Activated T-helper 1 cell treated with Interleukin-2 at 50 U/mL for 16 hours (primary cell): ENCODE data around the gene ERRFI1.

ENCODE experiments used
- DNase-seq: peaks from one replicate; pipeline ENCODE4 v3.0.0-alpha.2; 2020; ENCODE audit warnings: low read depth

ERRFI1 gene

DNA sequence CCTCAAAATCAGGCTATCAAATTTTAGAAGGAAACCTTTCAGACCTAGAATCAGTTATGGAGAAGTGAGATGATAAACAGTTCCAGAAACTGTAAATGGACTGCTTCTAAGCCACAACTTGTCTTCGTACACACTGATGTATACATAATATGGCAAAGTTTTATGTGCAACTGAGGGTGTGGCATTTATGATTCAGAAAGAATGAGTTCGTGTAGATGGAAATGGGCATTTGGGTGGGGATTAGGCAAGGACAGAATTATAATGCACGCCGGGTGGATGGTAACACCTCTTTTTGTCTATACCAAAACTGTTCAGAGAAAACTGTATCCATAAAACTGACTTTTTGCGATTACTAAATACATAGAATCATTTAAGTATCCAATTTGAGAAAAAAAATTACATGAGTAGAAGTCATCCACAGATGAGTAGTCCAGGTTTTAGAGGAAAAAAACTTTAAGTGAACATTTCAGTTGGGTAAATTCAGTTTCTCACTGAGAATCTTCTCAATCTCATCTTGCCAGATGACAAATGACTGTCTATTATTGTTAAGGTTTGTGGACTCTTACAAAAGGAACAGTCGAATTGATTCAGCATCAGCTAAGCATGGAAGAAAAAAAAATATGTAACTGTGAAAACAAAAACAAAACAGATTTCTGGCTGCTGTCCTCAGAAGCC, 22.5 kb downstream of the ERRFI1 start:
- DNase-seq: no peak

DNA sequence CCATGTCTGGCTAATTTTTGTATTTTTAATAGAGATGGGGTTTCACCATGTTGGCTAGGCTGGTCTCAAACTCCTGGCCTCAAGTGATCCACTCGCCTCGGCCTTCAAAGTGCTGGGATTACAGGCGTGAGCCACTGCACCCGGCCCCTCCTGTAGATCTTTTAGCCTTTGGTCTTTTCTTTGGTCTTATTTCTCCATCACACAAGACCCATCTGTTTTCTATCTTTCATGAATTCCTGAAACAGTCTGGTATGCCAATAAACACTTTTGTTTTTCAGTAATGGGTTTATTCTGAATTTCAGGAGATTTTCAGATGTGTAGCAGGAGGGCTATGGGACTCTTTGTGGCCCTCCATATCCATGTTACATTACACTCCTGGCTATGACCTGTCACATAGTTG, 23.2 kb downstream of the ERRFI1 start:
- no peak for DNase-seq

DNA sequence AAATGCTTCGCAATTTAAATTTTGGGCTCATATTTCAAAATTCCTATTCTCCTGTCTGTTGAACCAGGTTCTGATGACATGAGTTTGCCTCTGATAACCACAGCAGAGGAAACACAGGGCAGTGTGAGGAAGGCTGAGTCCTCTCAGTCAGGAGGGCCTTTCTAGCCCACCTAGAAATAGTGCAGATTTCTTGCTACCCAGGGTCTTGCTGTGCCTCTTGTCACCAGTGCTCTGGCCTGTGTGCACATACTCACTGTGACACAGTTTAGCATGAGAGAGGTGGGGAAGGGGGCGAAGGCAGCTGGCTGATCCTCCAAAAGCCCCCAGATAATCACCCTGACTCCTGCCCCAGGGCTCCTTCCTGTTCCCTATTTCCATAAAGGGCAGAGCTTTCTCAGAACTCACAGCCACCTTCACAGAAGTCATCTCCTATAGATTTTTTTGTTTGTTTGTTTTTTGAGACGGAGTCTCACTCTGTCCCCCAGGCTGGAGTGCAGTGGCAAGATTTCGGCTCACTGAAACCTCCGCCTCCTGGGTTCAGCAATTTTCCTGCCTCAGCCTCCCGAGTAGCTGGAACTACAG, 23.7 kb downstream of the ERRFI1 start:
- DNase-seq: no peak

DNA sequence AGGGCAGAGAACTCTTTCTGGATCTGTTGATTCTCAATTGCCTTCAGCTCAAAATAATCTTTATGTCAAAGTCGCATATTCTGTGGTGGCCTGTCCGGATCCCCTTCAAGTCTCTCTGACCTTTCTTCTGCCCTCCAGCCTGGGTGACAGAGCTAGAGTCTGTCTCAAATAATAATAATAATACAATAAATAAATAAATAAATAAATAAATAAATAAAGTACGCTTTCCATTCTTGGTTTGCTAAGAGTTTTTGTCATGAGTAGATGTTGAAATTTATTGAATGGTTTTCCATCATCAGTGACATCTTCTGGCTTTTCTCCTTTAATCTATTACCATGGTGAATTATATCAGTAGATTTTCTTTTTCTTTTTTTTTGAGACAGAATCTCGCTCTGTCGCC, 30.7 kb downstream of the ERRFI1 start:
- no peak for DNase-seq

DNA sequence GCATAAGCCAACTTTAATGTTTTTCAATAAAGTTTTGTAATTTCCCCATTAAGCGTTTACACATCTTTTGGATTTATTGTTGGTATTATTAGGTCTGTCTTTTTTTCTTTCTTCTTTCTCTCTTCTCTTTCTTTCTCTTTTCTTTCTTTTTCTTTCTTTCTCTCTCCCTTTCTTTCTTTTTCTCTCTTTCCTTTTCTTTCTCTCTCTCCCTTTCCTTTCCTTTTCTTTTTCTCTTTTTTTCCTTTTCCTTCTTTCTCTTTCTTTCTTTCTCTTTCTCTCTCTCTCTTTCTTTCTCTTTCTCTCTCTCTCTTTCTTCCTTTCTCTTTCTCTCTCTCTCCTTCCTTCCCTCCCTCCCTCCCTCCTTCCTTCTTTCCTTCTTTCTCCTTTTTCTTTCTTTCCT, 31.3 kb downstream of the ERRFI1 start:
- no peak for DNase-seq

DNA sequence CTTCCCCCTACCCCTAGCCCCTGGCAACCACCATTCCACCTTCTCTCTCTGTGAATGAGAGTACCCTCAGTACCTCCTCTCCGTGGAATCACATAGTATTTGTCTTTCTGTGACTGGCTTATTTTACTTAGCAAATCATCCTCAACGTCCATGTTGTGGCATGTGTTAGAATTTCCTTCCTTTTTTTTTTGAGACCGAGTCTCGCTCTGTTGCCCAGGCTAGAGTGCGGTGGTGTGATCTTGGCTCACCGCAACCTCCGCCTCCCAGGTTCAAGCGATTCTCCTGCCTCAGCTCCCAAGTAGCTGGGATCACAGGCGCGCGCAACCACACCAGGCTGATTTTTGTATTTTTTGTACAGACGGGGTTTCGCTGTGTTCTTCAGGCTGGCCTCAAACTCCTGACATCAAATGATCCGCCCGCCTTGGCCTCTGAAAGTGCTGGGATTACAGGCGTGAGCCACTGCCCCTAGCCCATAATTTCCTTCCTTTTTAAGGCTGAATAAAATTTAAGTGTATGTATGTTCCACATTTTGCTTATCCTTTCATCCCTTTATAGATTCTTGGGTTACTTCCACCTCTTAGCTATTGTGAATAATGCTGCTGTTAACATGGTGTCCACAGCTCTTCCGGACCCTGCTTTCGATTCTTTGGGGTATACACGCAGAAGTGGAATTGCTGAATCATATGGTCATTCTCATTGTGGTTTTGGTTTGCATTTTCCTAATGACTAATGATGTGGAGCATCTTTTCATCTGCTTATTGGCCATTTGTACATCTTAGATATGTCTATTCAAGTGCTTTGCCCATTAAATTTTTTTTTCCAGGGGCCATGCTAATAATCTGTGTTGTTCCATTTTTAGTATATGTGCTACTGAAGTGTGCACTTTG, 32.3 kb downstream of the ERRFI1 start:
- DNase-seq: no peak

DNA sequence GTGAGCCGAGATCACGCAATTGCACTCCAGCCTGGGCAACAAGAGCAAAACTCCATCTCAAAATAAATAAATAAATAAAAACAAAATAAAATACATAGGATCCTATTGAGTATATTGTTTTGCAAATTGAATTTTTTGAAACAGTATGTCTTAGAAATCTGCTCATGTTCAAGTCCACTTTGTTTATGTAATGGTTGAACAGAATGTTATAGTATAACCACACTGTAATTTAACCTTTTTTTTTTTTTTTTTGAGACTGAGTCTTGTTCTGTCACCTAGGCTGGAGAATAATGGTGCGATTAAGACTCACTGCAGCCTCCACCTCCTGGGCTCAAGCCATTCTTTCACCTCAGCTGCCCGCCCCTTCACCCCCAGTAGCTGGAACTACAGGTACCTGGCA, 33.2 kb downstream of the ERRFI1 start:
- DNase-seq: no peak

DNA sequence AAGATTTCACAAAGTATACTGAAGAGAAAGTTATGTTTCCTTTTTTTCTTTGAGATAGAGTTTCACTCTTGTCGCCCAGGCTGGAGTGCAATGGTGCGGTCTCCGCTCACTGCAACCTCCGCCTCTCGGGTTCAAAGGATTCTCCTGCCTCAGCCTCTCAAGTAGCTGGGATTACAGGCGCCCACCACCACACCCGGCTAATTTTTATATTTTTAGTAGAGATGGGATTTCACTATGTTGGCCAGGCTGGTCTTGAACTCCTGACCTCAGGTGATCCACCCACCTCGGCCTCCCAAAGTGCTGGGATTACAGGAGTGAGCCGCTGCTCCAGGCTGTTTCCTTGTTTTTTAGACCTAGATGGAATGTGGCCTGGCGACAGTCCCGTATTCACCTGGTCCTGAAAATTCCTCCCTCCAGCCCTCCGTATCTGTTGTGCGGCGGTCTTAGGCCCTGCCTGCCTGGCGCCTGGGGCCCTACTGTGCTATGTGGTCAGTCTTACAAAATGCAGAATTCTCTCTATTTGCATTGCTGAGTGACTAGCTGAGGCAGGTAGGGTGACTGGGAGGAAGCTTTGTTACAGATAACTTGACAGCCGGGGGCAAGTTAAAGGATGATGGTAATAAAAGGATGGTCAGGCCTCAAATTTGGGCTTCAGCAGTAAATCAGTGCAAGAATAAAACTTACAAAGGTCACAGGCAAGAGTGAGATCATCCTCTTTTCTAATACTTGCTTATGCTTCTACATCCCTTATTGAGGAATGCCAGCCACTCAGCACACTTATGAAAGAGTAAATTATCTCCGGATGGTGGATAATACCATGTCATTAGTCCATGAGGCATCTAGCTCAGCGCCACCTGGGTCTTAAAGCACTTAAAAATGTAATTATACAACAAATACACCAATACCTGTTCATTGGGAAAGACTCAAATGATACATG, 34.3 kb downstream of the ERRFI1 start:
- DNase-seq: no peak

DNA sequence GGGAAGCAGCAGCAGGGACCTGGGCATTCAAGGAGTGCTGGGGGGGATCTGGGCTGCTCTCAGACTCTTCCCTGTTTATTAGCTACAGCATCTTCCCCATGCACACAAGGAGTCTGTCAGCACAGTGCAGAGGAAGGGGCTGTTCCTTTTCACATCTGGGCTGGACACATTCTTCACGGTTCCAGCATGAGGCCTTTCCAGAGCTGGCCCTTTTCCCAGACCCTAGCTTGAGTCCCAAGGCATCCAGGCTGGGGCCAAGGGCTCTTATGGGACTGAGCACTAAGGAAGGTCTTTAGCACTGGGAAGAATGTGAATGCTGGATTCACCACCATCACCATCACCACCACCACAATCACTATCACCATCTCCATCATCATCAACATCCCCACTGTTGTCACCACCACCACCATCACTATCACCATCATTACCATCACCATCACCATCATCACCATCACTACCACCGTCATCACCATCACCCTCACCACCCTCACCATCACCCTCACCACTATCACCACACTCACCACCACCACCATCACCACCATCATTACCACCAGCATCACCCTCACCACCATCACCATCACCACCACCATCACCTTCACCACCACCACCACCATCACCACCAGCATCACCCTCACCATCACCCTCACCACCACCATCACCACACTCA, 36.2 kb downstream of the ERRFI1 start:
- DNase-seq: no peak

DNA sequence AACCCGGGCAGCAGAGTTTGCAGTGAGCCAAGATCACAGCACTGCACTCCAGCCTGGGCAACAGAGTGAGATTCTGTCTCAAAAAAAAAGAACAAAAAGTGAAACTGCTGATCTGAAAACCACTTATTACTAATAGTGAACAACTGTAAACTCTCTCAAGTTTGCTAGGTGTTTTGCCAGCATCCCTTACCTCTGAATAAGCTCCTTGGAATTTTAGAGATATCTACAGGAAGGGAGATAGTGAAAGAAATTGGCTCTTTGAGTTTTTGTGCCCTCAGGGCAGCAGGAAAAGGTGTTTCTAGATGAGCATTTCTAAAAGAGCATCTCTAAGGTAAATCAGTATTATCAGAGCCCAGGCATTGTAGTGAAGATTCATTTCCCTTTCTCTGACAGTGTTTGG, 37.5 kb downstream of the ERRFI1 start:
- no peak for DNase-seq

DNA sequence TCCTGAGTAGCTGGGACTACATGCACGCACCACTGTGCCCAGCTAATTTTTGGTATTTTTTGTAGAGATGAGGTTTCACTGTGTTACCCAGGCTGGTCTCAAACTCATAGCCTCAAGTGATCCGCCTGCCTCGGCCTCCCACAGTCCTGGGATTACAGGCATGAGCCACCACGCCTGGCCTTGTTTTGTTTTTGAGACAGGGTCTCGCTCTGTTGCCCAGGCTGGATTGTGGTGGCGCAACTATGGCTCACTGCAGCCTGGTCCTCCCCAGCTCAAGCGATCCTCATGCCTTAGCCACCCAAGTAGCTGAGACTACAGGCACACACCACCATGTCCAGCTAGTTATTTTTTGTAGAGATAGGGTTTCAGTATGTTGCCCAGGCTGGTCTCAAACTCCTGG, 38.6 kb downstream of the ERRFI1 start:
- no peak for DNase-seq

DNA sequence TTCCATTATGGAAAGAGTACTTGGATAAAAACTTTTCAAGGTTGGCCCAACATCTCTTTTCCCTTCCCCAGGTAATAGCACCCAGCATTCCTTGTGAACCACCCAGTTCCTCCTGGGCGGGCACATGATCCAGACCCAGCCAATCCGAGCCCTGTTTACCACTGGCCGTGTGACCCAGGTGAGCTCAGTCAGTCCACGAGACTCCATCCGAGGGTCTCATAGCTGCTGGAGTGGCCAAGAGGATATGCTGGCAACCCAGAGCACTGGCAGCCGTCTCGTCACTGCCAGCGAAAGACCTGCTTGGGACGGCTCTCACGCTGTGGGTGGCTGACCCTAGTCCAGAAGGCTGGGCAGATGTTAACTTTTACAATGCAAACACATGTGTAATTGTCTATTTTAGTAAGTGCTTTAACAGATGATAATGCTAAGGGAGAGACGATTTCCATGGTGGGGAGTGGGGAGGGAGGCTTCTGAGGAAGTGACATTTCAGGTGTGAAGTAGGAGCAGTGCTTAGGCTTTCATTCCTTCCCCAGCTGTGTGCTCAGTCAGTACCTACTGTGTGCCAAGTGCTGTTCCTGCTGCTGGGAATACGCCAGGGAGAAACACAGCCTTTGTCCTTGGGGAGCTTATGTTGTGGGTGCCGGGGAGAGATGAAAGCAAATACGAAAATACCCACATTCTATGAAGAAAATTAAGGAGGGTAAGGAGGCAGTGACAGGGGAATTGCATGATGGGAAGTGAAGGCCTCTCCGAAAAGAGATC, 40.1 kb downstream of the ERRFI1 start:
- DNase-seq: no peak

DNA sequence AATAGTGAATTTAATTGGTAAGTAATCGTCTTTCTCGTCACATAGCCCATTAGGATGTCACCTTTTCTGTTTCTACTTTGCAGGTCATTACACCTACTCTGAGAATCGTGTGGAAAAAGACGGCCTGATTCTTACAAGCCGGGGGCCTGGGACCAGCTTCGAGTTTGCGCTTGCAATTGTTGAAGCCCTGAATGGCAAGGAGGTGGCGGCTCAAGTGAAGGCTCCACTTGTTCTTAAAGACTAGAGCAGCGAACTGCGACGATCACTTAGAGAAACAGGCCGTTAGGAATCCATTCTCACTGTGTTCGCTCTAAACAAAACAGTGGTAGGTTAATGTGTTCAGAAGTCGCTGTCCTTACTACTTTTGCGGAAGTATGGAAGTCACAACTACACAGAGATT, 41.3 kb downstream of the ERRFI1 start:
- DNase-seq: no peak

DNA sequence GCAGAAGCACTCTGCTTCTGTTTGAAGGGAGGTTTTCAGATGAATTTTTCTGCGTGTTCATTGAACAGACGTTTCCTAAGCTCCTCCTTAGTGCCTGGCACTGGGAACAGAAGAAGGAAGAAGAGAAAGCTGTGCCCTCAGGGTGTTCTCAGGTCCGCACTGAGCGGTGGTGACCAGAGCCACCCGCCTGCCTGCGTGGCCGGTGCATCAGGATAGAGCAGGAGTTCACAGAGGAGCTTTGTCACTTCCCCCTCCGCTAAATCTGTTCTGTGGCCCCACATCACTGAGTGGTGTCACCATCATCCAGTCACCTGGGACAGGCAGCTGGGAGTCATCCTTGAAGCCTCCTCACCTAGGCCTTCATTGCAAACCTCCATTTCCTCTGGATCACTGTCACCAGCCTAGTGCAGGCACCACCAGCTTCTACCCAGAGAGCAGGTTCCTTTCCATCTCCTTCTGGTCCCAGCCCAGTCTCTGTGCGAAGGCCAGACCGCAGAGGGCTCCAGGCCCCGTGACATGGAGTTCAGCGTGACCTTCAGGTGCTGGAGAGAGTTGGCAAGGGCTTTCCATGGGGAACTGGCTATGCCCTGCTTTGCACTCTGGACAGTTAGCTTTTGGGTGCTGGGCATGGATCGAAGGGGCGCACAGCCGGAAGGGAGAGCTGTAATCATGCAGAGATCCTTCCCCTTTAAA, 42.9 kb downstream of the ERRFI1 start:
- DNase-seq: no peak

DNA sequence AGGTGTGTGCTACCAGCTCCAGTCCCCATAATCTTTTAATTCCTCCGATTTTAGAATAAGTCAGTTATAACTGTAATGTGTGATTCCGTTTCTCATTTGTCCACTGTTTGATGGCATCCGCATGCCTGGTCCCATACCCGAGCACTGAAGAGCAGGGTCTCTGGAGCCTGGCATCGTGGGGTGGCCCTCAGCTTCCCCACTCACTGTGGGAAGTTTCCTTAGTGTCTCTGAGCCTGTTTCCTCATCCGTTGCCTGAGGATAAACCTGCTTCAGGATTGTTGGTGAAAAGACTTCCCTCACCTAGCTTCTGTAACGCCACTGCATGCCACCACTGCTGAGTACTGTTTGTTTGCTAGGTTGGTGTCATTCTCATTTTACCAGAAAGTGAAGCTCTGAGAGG, 45.1 kb downstream of the ERRFI1 start:
- DNase-seq: no peak

DNA sequence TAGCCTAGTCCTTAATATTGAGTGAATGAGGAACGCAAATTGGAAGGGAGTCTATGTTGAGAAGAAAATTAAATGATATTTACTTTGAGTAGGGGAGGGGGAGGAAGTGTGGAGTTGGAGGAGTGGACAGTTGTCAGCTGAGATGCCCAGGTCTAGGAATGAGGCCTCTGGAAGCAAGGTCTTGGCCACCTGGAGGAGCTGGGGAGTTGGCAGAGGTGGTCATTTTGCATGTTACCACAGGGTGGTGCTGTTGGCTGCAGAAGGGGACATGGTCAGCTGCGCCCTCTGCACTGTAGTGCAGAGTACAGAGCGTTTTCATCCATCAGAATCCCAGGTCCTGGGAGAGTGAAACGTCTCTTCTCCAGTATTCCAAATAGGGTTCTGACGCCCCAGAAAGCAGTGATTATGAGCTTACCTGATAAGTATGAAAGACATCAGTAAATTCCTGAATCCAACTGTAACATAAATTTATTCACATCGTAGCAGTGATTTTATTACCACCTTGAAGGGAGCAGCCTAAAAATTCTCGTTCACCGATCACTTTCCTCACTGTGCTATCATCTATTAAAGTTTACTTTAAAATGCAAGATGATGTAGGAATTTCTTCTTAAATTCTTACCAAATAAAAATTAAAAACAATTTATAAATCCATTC, 50.8 kb downstream of the ERRFI1 start:
- no peak for DNase-seq

DNA sequence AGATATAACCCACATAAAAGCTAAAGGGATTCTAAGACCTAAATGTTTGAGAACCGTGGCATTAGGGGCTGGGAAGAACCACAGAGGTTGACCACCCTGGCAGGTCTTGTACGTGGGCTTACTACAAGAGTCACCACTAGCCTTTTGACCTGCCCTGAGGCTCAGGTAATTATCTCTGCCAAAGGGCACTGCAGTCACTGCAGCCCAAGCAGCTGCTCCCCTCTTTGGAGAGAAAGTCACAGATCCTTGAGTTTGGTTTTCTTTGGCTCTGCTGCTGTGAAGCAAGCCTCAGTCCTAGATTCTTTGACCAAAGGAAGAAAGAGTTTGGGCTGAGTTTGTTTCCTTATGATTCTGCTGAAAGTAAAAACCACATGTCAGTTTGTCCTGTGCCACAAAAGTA, 53.0 kb downstream of the ERRFI1 start:
- DNase-seq: no peak

DNA sequence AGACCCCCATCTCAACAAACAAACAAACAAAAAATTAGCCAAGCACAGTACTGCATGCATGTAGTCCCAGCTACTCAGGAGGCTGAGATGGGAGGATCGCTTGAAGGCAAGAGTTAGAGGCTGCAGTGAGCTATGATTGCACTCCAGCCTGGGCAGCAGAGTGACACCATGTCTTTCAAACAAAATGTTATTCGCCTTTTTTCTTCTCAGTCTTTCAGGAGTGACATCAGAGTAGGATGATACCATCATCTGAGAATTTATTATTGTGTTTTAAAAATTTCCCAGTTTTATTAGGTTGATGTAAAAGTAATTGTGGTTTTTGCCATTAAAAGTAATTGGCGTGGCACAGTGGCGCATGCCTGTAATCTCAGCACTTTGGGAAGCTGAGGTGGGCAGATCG, 53.8 kb downstream of the ERRFI1 start:
- no peak for DNase-seq

DNA sequence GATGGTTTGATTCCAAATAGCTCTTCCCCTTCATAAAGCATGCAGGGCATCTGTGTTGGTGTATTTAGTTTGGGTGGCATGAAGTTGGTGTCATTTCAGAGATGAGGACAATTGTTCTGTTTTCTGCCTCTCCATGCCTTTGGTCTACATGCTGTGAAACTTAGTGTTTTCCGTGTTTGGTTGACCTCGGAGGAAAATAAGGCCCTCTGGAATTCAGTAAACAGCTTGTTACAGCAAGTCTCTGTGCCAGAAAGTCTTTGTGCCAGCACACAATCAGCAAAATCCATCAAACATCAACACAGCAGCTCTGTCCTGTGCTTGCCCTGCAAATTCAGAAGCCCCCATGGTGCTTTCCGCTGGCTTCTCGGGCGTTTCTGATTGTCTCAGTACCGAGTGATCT, 55.1 kb downstream of the ERRFI1 start:
- DNase-seq: no peak

DNA sequence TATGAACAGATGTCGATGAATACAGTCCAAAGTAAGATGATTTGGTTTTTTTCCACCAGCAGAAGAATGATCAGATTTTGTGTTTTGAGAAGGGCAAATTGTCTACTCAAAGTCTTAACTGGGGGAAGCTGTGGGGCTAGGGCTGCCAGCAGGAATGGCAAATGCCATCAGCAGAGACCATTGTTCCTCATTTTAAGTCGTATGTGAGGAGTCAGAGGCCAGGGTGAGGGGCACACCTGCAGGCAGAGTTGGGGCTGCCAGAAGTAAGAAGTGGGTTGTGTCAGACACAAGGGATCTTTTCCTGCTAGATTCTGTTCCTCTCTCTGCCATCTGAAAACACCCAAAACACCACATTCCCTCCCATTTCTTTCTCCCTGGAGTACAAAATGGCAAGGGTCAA, 55.9 kb downstream of the ERRFI1 start:
- no peak for DNase-seq
